OCI-LY1 (cell line): ENCODE data around the gene TMEM98.

Experiments
- CTCF ChIP-seq: fragments of 200-600 bp; sonication (generic), shearing (Covaris generic); IDR thresholded peaks from 2 replicates; pipeline ENCODE4 v1.5.1; 2017; ENCODE audit warnings: mild to moderate bottlenecking, antibody characterized with exemption, low read length, moderate library complexity, mixed read lengths
- EZH2 ChIP-seq: fragments of 200-600 bp; sonication (generic), shearing (Covaris generic); IDR thresholded peaks from 2 replicates; pipeline ENCODE4 v1.8.0; 2017; ENCODE audit warnings: borderline replicate concordance, mixed run types, mild to moderate bottlenecking, antibody characterized with exemption, low read length, moderate library complexity, mixed read lengths

GRCh38 chr17:32899236-32900013 lies 28.5 kb upstream of the TMEM98 start:
- TF ChIP-seq CTCF (no peak), EZH2 (no peak)
